ENCODE measurements around the gene MICB.

MICB gene

DNA sequence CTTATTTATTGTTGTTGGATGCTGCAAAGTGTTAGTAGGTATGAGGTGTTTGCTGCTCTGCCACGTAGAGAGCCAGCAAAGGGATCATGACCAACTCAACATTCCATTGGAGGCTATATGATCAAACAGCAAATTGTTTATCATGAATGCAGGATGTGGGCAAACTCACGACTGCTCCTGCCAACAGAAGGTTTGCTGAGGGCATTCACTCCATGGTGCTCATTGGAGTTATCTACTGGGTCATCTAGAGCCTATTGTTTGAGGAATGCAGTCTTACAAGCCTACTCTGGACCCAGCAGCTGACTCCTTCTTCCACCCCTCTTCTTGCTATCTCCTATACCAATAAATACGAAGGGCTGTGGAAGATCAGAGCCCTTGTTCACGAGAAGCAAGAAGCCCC lies 12.1 kb downstream of the MICB start:
- no peak for DNase-seq

DNA sequence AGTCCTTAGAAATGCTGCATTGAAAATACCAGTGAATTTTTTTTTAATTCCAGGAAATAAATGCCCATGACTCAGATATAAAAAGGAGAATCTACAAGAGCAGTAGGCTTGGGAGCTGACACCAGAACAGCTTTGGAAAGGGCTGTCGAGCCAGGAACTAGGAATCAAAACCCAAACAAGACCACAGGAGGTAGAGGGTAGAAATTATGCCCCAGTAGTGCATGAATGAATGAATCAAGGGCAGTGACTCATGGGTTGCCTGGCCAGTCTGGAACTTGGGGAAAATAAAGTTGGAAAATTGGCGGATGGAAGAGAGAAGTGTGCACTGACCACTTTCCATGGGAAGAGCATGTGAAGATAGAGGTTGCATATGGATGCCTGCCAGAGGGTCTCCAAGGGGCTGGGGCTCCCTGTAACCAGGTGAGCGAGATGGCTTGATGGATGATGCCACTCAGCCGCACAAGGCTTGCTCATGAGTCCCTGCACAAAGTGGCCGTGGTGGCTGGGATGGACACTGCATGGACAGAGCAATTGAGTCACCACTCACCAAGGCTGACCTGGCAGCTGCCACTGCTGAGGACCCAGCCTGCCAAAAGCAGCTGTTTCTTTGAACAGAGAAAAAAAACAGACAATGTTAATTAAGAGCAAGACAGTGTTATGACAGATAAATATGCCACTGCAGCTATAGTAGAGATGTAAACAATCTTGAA lies 15.7 kb downstream of the MICB start:
- DNase-seq = no peak

- no peak for DNase-seq
These were observed 23.9 kb downstream of the MICB start for GRCh38 chr6:31521835-31522234.

GRCh38 chr6:31525553-31525931 lies 27.6 kb downstream of the MICB start:
- no peak for DNase-seq

DNA sequence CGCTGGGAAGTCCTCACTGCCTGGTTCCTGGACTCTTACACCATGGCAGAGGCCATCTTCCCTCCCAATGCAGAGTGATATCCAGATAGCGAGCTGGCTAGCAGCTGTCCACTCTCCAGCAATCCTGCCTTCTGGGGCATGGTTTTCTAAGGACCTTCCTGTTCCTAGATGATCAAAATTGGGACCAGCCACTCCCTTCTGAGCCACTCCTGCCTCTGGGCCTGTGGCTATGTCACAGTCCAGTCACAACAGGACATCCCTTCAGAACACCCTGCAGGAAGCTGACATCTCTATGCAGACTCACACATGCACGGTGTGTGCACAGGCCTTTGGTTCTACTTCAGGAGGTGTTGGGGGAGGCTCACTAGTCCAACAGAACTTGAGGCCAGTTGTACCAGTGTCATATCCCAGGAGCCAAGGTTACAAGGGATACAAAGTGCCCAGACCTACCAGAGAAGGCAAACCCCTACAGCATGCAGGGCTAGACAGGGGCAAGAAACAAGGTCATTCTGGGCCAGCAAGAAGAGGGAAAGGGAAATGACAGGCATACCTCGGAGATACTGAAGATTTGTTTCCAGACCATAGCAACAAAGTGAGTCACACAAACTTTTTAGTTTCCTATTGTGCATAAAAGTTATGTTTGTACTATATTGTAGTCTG lies 28.1 kb downstream of the MICB start:
- DNase-seq = no peak

- no peak for DNase-seq
These were observed 30.4 kb downstream of the MICB start for GRCh38 chr6:31528307-31528777.

DNA sequence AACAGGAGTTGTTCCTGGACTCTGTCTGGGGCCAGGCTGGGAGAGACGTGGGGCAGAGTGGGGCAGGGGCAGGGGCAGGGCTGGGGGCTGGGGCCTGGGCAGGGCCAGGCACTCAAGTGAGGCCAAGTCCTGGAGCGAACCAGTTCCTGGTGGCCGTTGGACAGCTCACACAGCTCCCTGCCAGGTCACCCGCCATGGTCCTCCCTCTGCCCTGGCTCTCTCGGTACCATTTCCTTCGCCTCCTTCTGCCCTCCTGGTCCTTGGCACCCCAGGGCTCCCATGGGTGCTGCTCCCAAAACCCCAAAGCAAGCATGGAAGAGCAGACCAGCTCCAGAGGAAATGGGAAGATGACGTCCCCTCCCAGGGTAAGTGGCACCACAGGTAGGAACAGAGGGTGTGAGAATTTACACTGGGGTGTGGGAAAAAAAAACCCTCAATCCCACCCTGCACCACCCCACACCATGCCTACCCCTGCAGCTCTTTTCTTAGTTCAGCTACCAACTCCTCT lies 30.9 kb downstream of the MICB start, which contains the start of gene MCCD1:
MCCD1 (plus strand) TSS at position 142 of the 508 bp plus-strand sequence; CDS start at position 195, 53 bp downstream.
- no peak for DNase-seq

GRCh38 chr6:31529329-31530150 lies 31.6 kb downstream of the MICB start:
- no peak for DNase-seq

DNA sequence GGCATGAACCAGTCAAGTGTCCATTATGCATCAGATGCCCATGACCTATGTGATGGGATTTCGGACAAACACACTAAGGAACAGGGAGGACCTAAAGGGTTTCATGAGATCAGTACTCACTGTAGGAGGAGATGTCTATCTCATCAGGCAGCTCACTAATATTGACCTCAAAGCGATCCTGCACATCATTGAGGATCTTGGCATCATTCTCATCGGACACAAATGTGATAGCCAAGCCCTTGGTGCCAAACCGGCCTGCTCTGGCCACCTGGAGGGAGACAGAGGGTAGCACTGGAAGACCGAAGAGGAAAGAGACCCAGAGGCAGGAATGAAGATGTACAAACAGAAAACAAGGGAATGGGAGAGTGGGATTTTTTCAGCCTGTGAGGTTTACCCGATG lies 32.7 kb downstream of the MICB start:
- no peak for DNase-seq

DNA sequence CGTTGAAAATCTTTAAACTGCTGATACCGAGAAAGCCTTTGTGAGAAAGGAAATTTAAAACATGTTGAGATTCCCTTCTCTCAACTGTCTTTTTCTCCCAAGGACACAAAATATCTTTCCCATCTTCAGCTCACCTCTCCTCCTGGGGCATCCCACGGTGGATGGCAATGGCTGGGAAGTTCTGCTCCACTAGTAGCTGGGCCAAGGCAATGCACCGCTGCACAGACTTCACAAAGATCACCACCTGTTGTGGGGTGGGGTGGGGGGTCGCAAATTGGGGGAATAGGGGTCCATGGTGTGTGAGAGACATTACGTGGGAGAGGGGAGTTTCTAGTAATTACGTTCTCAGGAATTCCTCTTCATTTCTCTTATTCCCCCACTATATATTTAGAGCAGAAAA lies 33.2 kb downstream of the MICB start:
- DNase-seq = no peak

DNA sequence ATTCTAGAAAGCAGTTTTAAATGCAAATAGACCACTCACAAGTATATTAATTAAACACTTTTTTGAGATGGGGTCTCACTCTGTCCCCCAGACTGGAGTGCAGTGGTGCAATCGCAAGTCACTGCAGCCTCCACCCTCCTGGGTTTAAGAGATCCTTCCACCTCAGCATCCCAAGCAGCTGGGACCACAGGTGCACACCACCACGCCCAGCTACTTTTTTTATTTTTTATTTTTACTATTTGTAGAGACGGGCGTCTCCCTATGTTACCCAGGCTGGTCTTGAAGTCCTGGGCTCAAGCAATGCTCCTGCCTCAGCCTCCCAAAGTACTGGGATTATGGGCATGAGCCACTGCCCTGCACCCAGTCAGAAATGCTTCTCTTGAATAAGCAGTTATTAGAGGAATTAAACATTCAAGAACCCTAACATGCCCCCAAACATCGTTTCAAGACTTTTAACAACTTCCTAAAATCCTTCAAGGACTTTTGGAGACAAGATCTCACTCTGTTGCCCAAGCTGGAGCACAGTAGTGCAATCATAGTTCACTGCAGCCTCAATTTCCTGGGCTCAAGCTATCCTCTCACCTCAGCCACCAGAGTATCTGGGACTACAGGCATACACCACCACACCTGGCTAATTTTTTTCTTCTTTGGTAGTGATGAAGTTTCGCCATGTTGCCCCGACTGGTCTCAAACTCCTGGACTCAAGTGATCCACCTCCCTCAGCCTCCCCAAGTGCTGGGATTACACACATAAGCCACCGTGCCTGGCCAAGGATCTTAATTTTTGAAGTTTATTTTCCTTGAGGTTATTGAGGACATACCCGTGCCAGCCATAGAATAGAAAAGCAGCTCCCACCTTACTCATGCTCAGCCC lies 34.1 kb downstream of the MICB start:
- no peak for DNase-seq

DNA sequence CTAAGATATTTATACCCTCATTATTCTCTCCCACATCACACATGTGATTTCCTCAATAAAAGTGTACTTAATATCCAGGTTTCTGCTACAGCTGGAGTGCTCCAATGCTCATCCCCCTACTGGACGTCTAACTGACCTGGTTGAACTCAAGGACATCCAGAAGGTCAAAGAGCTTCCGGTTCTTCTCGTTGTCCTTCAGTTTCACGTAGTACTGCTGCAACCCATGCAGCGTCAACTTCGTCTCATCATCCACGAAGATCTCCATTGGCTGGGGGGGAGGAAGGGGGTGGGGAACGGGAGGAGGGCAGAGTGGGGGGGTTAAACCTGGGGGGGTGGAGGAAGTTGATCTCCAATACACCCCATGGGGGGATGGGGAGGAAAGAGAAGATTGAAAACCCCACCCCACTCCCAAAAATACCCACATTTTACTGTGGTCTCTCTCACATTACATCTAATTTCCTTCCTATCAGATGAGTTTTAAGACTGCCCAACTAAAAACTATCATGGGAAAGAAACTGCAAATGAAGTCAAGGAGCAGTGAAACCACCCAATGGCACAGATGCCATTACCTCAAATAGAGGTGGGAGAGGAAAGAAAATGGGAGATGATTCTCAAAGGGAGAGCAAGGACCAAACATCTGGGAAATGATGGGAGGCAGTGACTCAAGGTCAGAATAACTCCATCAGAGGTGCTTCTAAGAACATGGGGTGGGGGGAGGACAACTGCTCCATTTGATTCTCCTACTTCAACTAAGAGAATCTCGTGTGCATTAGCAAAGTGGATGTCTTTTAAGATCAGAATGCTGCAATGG lies 34.9 kb downstream of the MICB start:
- no peak for DNase-seq

DNA sequence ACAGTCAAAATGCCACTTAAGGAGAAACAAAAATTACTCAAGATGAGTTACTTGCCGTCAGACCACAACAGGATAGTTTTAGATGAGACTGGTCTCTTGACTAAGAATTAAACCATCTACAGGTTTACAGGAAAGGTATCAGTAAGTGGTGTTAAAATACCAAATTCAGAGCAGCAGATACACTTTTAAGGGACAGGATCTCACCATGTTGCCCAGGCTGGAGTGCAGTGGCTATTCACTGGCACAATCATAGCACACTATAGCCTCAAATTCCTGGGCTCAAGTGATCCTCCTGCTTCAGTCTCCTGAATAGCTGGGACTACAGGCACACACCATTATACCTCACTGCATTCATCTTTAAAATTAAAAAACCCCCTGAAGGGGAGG lies 35.5 kb downstream of the MICB start:
- DNase-seq = no peak

DNA sequence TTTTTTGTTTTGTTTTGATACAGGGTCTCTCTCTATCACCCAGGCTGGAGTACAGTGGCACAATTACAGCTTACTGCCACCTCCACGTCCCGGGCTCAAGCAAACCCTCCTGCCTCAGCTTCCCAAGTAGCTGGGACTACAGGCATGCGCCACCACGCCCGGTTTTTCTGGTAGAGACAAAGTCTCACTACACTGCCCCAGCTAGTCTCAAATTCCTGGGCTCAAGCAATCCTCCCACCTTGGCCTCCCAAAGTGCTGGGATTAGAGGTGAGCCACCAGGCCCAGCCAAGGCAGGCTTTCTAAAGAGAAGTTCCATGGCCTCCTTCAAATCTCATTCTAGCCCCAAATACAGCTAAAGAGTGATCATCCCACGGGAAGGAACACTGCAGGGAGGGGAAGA lies 36.1 kb downstream of the MICB start:
- DNase-seq = no peak

DNA sequence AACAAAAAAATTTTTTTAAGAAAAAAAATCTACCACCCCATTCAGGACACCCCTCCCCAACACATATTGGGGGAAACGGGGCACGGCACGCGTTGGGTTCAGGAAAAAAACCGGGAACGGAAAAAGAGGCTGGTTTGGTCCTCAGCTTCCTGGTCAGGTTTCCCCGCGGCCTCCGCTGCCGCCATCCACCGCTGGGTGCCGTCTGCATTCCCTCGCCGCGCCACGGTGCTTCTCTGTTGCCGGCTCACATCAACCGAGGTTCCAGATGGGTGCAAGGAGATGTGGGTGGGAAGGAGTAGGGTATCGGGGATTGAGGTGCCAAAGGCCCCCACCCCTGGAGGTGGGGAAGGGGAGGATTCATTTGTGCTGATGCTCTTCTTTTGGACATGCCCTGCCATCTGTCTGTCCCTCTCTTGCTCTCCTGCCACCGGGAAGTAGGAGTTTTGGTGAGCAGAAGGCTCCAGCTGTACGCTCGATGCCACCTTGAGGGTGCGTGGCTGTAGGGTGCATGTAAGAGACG lies 36.6 kb downstream of the MICB start:
- DNase-seq = no peak

DNA sequence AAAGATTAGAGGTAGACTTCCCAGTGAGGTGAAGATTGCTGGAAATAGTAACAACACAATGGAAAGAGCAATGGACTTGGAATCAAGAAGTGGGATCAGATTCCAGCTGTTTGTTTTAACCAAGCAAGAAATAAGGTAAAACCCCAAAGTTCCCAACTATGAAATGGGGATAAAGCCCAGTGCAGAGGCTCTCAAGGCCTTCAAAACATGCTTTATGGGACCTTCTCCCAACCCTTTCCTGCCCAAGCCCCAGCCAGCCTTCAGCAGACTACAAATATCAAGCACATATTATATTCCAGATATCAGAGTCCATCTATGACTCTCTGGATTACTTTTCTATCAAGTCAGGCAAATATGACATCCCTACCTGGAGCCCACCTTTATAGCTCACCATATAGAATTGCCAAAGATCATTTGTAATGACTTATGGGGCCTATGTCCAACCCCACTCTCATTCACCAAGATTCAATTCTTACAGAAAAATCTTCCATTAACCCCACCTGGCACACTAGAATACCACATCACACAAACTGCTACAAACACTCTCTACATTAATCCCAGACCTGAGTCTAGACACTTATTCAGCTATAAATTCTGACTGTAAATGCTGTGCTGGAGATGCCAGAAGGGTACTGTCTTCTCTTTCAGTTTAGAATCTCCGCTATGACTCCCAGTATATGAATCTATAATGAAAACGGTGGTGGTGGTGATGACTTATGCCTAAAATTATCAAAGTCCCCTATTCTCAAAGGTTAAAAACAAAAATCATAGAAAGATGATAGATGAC lies 37.8 kb downstream of the MICB start:
- DNase-seq = no peak

DNA sequence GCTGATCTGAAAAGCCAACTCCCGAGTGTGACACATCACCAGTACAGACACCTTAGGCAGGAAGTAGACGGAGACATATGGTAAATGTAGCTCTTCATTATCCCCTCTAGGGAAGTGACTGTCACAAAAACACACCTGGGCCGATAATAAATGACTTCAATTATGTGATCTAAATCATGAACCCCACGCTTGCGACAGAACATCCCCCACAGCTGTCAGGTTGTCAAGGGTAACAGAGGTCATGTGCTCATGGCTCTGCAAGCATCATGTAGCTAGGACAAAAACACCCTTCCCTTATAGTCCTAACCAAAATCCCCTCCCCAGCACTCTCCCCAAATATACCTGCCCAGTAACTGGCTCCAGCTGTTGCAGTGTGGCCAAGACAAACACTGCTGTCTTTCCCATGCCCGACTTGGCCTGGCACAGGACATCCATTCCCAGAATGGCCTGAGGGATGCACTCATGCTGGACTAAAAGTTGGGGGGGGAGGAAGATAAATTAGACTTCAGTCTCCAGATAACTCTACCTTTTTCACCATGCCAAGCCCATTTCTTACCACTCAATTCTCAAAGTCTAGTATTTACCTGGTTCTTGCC lies 41.0 kb downstream of the MICB start:
- DNase-seq = no peak

GRCh38 chr6:31540640-31541039 lies 42.7 kb downstream of the MICB start:
- no peak for DNase-seq

DNA sequence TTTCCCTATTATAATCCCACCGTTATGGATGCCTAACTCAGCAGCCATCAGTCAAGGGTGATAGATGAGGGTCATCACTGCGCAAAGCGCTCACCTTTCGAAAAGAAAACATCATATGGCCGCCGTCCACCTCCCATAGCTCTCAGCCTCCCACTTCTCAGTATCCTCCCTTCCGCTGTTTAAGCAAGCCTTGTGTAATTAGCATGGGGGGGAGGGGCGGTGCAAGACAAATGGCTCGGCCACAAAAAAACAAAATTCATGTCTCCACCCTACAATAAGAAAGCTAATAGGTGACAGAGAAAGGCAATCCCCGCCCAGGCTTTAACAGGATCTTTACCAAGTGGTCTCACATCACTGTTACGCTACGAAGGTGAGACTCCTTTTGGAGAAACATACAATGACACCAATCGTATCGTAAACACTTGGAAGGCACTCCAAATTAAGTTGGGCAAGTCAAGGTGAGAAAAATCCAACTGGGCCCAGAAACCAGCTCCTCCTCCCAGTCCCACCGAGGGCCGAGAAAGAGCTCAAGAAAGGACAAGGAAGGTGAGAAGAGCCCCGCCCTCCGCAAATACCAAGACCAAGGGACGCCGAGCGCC lies 43.2 kb downstream of the MICB start:
- peak; percentile 74 for DNase-seq

Measured in CD4-positive, alpha-beta T cell treated with Interleukin-17A for 4 hours (primary cell).